Retina (tissue), 1 donor: ENCODE measurements around the gene RSPH3.
A peak's percentile ranks its signal among the peaks of the same experiment; 100 is the strongest.
"Not testable (repeated sequence)": the region's sequence is repeated elsewhere in the genome, so short reads cannot be mapped to it uniquely, and the experiment has no call there.

ENCODE experiments used
- DNase-seq: peaks from one replicate; pipeline ENCODE4 v3.0.0-alpha.2; 2016

The RSPH3 gene

GRCh38 chr6:158970640-158971275 is 29.2 kb downstream of the RSPH3 start:
- DNase-seq = no peak

DNA sequence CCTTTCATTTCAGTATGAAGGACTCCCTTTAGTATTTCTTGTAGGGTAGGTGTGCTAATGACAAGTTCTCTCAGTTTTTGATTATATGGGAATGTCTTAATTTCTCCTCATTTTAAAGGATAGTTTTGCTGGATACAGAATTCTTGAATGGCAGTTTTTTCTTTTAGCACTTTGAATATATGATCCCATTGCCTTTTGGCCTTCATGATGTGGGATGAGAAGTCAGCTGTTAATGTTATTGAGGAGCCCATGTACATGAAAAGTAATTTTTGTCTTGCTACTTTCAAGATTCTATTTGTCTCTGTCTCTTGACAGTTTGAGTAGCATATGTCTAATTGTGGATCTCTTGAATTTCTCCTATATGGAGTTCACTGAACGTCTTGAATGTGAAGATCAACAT is 30.9 kb downstream of the RSPH3 start:
- DNase-seq = no peak

GRCh38 chr6:158963020-158963808 is 36.8 kb downstream of the RSPH3 start:
- no peak for DNase-seq

GRCh38 chr6:158962371-158962770 is 37.6 kb downstream of the RSPH3 start:
- DNase-seq = no peak

DNA sequence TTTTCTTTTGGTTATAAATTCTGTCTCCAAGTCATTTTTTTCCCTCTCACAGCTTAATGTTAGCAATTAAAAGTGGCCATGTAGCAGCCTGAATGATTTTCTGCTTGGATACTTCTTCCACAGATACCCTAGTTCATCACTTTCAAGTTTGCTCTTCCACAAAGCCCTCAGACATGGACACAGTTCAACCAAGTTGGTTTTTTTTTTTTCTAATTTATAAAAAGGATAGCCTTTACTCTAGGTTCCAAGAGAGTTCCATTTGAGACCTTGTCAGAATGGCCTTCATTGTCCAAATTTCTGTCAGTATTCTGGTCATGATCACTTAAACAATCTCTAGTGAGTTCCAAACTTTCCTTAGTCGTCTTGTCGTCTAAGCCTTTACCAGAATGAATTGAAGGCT is 40.0 kb downstream of the RSPH3 start:
- no peak for DNase-seq

DNA sequence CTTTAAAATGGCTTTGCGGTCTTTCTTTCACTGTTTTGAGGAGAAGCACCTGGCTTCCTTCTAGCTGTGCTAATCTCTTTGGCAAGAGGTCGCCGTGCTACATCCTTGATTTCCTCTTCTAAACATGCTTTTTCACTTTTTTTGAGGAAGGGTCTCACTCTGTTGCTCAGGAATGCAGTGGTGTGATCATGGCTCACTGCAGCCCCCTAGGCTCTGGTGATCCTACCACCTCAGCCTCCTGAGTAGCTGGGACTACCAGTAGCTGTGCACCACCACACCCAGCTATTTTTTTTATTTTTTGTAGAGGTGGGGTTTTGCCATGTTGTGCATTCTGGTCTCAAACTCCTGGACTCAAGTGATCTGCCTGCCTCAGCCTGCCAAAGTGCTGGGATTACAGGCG is 40.5 kb downstream of the RSPH3 start:
- no peak for DNase-seq

GRCh38 chr6:158958504-158959386 is 41.3 kb downstream of the RSPH3 start:
- no peak for DNase-seq

DNA sequence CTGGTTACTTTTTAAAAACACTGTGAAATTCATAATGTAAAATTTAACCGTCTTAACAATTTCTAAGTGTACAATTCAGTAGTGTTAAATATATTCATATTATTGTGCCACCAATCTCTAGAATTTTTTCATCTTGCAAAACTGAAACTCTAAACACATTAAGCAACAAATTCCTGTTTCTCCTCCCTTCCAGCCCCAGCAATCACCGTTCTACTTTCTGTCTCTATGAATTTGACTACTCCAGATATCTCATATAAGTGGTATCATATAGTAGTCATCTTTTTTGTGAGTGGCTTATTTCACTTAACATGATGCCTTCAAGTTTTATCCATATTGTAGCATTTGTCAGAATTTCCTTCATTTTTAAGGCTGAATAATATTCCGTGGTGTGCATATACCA is 44.7 kb downstream of the RSPH3 start:
- DNase-seq = no peak

- DNase-seq = no peak
These were observed 45.2 kb downstream of the RSPH3 start for GRCh38 chr6:158954753-158955152.

DNA sequence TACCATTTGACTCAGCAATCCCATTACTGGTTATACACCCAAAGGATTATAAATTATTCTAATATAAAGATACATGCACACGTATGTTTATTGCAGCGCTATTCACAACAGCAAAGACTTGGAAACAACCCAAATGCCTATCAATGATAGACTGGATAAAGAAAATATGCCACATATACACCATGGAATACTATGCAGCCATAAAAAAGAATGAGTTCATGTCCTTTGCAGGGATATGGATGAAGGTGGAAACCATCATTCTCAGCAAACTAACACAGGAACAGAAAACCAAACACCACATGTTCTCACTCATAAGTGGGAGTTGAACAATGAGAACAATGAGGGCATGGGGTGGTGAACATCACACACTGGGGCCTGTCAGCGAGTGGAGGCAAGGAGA is 48.0 kb downstream of the RSPH3 start:
- DNase-seq = not testable (repeated sequence)

- DNase-seq = not testable (repeated sequence)
These were observed 48.4 kb downstream of the RSPH3 start for GRCh38 chr6:158951565-158951964.

GRCh38 chr6:158947284-158947683 is 52.7 kb downstream of the RSPH3 start:
- no peak for DNase-seq

DNA sequence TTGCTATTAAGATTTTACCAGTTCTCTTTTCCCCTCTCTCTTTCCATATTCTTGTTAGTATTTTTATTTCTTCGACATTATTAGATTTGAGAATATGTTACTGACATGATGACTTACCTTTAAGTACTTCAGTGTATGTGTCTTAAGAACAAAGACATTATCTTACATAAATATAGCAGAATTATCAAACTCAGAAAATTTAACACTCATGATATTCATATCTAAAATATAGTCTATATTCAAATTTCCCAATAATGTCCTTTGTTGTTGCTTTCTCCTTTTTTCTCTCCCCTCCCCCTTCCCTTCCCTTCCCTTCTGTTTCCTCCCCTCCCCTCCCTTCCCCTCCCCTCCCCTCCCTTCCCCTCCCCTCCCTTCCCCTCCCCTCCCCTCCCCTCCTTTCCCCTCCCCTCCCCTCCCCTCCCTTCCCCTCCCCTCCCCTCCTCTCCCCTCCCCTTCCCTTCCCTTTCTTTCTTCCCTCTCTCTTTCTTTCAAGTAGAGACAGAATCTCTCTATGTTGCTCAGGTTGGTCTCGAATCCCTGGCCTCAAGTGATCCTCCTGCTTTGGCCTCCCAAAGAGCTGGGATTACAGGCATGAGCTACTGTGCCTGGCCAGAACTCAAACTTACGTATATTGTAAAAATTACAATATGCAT is 56.5 kb downstream of the RSPH3 start:
- DNase-seq = no peak

DNA sequence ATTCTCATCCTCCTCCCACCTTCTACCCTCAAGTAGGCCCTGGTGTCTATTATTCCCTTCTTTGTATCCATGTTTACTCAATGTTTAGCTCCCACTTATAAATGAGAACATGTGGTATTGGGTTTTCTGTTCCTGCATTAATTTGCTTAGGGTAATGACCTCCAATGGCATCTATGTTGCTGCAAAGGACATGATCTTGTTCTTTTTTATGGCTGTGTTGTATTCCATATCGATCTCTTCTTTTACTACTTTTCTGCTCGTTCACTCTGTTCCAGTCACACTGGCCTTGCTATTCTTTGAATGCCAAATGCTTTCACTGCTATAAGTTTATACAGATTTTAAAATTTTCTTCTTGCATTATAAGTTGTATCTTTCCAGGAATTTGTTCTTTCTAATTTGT is 57.7 kb downstream of the RSPH3 start:
- DNase-seq = no peak

- no peak for DNase-seq
These were observed 58.8 kb downstream of the RSPH3 start for GRCh38 chr6:158941246-158941645.

GRCh38 chr6:158939255-158940159 is 60.5 kb downstream of the RSPH3 start:
- DNase-seq = peak; percentile 54

- peak; percentile 47 for DNase-seq
These were observed 61.2 kb downstream of the RSPH3 start for GRCh38 chr6:158938811-158939254.

DNA sequence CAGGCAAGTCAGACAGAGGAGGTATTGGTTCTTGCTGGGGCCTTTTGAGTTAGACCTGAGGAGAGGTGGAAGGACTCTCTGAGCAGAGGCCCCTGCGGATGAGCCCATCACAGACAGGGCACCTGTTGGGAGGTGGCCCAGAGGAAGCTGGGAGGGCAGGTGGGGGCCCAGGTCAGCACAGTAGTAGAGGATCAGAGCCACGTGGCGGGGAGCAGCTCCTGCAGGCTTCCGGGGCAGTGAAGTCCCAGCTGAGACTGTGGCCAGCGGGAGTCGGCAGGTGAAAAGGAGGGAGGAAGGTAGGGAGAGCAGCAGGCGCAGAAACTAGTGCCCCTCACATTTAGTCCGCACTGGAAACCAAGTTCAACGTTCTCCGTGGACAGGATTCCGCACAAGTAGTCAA is 61.8 kb downstream of the RSPH3 start:
- DNase-seq = no peak

DNA sequence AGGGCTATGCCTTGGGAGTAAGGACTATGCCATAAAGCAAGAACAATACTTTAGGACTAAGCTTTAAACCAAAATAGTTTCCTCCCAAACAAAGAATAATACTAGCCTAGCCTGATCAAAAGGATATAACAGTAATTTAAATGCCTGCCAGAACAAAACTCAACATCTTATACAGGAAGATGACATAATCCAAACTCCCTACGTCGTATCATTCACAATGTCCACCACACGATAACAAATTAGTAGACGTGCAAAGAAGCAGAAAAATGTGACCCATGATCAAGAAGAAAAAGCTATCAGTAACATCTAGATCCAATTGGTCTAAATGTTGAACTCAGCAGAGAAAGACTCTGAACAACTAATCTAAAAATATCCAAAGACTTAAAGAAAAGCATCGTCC is 65.8 kb downstream of the RSPH3 start:
- DNase-seq = no peak

GRCh38 chr6:158933079-158933595 is 66.9 kb downstream of the RSPH3 start:
- DNase-seq = no peak

DNA sequence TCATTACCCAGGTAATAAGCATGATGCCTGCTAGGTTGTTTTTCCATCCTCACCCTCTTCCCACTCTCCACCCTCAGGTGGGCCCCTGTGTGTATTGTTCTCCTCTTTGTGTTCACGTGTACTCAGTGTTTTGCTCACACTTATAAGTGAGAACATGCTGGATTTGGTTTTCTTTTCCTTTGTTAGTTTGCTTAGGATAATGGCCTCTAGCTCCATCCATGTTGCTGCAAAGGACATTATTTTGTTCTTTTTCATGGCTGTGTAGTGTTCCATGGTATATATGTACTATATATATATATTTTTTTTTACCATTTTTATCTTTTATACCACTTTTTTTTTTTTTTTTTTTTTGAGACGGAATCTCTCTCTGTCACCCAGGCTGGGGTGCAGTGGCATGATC is 71.9 kb downstream of the RSPH3 start:
- DNase-seq = no peak

- no peak for DNase-seq
These were observed 73.6 kb downstream of the RSPH3 start for GRCh38 chr6:158926414-158926813.
